GM12875 (cell line): ENCODE data around the gene COL26A1.
"Not testable (repeated sequence)": the region's sequence is repeated elsewhere in the genome, so short reads cannot be mapped to it uniquely, and the experiment has no call there.

ENCODE experiments used
- H3K4me3 ChIP-seq: one replicate; pipeline ENCODE4 v1.5.1; 2011; ENCODE audit warnings: low read depth, low read length, control low read depth
- TF ChIP-seq, protein P1 (sequence below): IDR thresholded peaks from 2 replicates; pipeline ENCODE4 v1.5.1; 2011; ENCODE audit warnings: low read depth, mild to moderate bottlenecking, control low read depth, inconsistent platforms, low read length, moderate library complexity, borderline replicate concordance; ENCODE audit not compliant: insufficient read depth

The COL26A1 gene

GRCh38 chr7:101465576-101466196 lies 103.0 kb downstream of the COL26A1 start:
- TF ChIP-seq, protein P1, sequence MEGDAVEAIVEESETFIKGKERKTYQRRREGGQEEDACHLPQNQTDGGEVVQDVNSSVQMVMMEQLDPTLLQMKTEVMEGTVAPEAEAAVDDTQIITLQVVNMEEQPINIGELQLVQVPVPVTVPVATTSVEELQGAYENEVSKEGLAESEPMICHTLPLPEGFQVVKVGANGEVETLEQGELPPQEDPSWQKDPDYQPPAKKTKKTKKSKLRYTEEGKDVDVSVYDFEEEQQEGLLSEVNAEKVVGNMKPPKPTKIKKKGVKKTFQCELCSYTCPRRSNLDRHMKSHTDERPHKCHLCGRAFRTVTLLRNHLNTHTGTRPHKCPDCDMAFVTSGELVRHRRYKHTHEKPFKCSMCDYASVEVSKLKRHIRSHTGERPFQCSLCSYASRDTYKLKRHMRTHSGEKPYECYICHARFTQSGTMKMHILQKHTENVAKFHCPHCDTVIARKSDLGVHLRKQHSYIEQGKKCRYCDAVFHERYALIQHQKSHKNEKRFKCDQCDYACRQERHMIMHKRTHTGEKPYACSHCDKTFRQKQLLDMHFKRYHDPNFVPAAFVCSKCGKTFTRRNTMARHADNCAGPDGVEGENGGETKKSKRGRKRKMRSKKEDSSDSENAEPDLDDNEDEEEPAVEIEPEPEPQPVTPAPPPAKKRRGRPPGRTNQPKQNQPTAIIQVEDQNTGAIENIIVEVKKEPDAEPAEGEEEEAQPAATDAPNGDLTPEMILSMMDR = no peak
- no peak overlapping the region for H3K4me3 ChIP-seq

- TF ChIP-seq, protein P1 = no peak
- H3K4me3 ChIP-seq = no peak overlapping the region
These were observed 104.2 kb downstream of the COL26A1 start for GRCh38 chr7:101466871-101467270.

DNA sequence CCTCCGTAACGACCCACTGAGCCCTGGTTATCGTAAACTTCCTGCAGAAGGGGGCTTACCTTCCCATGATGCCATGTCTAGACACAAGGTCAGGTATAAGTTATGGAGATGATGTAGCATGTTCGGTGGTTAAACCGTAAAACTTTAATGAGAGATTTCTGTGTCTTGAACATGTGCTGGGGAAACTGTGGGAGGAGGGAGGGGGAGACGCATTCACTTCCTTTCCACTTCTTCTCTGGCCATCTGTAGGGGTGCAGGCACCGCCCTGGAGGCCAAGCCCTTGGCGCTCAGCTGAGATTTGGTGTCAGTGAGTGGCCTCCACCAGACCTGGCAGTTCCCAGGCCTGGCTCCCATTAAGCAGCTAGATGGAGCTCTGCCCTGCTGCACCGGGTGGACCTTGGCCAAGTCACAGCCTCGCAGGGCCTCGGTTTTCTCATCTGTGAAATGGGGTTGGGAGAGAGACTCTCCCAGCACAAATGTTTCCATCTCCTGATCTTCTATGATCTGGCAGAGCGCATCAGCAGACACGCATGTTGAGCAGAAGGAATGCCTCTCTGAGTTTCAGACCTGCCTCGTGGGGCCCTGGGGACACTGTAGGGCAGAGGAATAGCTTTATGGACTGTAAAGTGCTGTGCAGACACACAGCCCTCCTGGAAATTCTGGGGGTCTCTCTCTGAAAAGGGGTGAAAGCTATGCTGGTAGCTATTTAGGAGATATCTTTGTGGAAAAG lies 106.0 kb downstream of the COL26A1 start:
- TF ChIP-seq, protein P1 = no peak
- H3K4me3 ChIP-seq = no peak overlapping the region

- TF ChIP-seq, protein P1 = no peak
- H3K4me3 ChIP-seq = no peak overlapping the region
These were observed 108.2 kb downstream of the COL26A1 start for GRCh38 chr7:101470668-101471487.

DNA sequence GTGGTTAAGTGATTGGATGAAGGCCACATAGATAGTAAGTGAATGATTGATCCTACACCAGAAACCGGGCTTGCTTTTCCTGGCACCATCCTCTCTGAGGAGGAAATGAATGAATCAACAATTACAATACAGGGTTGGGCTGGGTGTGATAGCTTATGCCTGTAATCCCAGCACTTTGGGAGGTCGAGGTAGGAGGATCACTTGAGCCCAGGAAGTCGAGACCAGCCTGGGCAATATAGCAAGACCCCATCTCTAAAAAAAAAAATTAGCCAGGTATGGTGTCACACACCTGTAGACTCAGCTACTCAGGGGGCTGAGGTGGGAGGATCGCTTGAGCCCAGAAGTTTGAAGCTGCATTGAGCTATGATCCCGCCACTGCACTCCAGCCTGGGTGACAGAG lies 111.5 kb downstream of the COL26A1 start:
- no peak overlapping the region for H3K4me3 ChIP-seq
- TF ChIP-seq, protein P1 = no peak

DNA sequence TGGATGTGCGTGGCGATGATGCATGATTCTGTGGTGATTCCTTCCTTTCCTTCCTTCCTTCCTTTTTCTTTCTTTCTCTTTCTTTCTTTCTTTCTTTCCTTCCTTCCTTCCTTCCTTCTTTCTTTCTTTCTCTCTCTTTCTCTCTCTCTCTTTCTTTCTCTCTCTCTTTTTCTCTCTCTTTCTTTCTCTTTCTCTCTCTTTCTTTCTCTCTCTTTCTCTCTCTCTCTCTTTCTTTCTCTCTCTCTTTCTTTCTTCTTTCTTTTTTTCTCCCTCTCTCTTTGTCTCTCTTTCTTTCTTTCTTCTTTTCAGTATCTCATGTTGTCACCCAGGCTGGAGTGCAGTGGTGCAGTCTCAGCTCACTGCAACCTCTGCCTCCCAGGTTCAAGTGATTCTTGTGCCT lies 113.0 kb downstream of the COL26A1 start:
- H3K4me3 ChIP-seq = not testable (repeated sequence)

GRCh38 chr7:101479217-101479616 lies 116.5 kb downstream of the COL26A1 start:
- no peak overlapping the region for H3K4me3 ChIP-seq
- TF ChIP-seq, protein P1 = no peak

GRCh38 chr7:101486056-101486432 lies 123.4 kb downstream of the COL26A1 start:
- H3K4me3 ChIP-seq = not testable (repeated sequence)
